HG03342 (cell line): ENCODE measurements around the gene HNRNPU.

Experiments used
- ATAC-seq: cut with Tn5 transposase; IDR thresholded peaks from one replicate; pipeline ENCODE4 v1.9.1; 2021; ENCODE audit warnings: mild to moderate bottlenecking, moderate library complexity; ENCODE audit not compliant: unreplicated experiment

The HNRNPU gene

DNA sequence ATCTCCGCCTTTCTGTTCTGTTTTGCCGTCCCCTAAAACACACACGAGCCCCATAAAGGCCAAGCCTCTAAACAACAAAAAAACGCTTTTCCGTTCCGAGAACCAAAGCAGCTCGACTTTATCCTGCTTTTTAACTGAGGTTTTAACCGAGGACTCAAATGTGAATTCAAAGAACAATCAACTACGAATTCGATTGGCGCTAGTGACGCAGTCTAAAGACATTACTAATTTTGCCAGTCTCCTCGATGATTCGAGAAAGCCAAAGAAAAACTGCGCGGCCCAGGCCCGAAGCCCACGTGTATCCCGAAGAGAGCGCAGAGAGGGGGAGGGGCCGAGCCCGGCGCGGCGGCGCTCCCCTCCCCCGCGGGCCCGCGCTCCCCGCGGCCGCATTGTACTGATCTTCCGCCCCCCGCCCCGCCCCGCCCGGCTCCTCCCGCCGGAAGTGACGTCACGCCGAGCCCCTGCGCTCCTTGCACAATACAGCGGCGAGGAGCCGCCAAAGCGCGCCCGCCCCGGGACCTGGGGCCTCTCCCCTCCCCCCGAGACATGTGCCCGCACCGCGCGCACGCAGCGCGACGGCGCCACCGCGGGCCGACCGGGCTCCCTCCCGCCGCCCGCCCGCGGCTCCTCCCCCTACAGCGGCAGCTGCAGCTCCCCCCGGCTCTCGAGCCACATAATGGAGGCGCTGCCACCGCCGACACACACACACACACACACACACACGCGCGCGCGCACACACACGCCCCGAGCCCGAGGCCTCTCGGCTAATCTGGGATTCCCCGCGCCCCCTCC lies 1.4 kb downstream of the HNRNPU start:
- peak; percentile 54 for ATAC-seq

DNA sequence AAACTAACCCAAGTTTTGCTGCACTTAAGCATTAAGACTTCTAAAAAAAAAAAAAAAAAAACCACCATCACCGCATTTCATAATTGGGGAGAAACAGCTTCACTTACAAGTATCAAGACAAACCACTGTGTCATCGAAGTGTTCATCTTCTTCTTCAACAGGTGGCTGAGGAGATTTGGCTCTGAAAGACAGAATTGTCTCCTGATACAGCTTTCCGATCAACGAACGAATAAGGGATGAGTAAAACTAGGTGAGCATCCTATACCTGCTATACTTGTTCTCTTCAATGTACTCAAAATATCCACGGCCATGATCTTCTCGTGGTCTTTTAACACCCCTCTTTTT lies 2.0 kb downstream of the HNRNPU start:
- no peak for ATAC-seq

DNA sequence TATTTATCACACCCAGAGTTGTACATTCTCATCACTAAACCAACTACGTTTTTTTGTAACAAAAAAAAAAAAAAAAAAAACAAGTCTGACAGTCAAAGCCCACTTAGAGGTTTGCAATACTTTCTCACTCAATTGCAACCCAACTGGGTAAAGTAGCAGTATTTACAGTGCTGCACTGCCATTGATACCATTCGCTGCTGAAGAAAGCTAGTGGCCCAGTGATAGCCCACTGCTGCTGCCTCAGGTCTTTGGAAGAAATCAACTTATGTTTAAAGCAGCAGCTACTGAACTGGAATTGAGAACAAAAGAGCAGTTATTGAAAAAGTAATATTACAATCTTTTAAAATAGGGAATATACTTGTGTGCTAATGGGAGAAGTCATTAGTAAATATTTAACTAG lies 2.7 kb downstream of the HNRNPU start:
- ATAC-seq = no peak

DNA sequence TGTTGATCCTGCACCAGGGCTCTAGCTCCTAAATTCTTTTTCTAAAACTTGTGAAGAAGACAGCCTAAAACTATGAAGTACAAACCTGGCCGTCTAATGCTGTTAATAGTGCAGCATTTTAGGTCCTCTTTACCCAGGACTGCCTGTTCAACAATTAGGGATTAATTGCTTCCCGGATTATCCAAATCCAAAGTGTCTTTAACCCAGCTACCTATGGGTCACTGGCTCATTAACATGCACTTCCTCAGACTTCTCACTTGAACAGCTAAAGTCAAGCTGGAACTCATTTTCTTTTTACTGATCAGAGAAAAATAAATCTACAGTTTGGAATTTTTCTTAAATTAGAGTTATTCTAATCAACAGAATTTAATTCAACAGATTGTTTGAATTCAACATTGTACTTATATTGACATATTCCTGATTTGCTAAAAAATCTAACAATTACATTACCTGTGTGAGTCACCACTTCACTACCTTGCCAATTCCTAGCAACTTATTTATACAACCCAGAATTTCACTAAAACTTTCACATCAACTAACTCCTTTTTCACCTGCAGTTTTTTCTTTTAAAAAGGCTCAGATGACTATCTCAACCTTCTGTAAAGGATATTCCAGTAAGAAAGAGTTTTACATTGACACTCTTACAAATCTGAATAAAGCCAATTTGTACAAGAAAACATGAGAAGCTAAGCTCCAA lies 3.3 kb downstream of the HNRNPU start:
- no peak for ATAC-seq

DNA sequence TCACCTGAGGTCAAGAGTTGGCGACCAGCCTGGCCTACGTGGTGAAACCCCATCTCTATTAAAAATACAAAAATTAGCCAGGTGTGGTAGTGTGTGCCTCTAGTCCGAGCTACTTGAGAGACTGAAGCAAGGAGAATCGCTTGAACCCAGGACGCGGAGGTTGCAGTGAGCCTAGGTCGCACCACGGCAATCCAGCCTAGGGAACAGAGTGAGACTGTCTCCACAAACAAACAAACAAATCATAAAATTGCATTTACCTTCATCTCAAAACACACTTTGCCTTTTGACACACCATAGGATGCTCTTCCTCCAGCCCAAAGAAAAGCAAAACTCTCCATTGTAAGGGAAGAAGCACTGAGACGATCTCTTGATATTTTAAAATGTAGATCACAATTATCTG lies 4.3 kb downstream of the HNRNPU start:
- ATAC-seq = no peak

DNA sequence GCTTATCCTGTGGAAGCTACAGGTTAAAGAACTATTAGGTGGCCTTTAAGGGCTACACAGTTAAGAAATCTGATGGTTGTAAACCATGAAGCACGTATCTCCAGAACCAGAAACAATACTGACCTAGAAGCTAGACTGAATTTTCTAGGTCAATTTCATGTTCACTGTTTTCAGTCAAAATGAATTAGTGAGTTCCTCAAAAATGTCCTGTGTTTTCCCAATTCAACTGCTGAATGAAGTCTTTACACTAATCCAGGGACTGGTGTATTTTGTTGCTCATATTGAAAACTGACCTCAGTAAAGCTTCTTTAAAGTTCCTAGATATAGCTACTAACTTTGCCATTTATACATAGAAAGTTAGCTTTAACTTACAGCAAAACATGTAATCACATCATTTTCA lies 6.0 kb downstream of the HNRNPU start:
- no peak for ATAC-seq

DNA sequence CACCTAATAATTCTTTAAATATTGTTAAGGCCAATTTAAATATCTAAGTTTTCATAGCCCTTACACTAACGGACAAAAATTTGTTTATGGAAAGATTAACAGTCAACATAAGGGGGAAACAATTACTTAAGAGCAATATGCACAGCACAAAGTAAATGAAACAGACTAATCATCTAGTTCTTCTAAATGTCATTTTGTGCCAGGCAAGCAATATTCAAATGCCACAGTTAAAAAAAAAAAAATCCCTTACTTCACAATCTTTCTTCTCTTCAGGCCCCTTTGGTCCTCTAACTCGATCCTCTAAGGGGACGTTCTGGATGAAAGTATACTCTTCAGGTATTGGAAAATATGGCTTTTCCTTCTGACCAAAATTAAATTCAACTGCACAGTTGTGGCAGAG lies 6.6 kb downstream of the HNRNPU start:
- ATAC-seq = no peak

DNA sequence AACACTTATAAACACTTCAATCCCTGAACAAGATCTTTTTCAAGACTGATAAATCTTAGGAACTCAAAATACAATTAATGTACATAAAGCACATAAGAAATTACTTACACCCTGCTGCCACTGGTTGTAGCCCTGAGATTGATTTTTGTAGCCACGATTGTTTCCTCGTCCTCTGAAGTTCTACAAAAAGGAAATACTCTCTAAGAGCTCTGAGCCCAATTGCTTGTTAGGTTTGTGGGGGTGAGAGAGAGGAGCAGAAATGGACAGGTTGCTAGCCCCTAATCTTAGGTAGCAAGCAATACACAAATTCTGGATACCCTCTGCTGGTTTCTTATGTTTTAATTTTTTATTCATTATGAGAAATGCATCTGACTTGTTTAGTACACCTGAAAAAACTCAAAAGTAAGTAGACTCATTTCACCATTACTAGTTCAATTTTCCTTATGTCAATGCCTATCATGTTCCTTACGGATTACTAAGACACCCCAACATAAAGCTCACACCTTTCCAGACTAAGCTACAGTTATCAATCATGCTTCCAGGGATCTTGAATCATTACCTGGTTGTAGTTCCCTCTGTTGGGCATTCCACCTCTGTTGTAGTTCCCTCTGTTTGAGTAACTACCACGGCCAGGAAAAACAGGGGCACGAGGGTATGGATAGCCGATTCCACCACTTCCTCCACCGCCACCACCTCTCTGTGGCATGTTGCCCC lies 9.3 kb downstream of the HNRNPU start:
- no peak for ATAC-seq

DNA sequence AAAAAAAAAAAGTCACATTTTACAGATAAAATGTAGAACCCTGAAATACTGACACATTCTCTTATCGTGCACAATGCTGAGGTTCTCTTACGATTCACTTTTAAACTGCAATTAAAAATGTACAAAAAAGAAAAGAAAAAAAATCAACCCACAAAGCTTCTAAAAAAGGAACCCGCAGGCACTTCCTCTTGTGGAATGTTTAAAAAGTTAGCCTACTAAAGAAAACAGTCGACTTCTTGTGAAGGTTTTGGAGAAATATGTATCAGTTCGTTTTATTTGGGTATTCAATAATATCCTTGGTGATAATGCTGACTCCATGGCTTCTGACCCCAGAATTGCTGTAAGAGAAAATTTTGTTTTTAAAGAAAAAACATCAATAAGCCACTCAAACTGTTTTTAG lies 10.2 kb downstream of the HNRNPU start:
- no peak for ATAC-seq

DNA sequence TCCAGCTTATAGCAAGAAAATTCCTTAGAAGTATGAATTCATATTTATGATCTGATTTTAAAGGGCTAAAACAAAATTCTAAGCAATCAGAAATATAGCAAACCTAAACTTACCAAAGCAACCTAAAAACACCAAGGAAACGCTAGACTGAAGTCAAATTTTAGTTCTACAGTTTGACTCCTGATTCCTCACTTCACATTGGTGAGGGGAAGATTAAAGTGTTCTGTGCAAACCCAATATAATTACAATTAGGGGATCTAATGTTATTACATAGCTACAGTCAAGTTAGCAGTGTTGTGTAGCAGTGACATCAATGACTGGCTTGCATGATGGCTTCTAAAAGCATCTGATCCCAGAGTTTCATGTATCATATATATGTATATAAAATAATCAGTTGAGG lies 11.6 kb downstream of the HNRNPU start:
- no peak for ATAC-seq

DNA sequence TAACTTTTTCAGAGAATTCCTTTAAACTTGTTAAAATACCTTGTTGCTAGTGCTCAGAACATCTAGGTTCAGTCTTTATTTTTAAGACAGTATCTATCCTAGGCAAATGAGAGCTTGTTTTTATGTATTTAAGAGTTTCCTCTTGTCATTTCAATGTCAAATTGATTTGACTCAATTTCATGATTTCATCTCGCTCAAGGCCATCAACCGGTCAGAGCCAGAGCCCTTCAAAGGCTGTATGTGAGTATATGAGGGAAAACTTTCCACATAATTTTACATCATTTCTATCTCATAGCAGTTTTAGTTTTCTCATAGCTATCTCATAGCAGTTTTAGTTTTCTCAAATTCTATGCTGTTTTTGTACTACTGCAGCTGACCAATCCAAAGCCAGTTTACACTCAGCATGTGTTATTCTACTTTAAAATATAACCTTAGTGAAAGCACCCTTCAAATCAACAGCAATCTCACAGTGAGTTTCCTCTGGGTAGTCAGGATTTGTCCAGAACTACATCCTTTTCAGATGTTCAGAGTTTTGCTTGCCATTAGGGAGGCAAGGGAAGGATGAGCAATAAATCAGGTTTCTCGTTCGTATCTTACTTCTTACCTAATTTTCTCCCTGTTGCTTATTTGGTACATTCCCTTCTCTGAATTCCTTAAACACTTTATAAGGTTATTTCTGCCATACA lies 12.7 kb downstream of the HNRNPU start:
- no peak for ATAC-seq

DNA sequence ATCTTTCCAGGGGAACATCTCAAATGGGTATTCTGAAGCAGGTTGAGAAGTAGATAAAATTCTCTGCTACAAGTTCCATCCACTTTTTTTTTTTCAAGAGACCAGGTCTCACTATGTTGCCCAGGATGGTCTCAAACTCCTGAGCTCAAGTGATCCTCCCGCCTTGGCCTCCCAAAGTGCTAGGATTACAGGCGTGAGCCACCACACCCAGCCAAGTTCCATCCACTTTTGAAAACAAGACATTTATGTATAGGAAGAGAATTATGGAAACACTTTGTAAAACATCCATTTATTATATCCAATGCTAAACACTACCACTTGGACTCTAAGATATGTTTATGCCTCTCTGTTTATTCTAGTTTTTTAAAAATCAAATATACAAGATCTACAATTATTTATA lies 13.4 kb downstream of the HNRNPU start:
- no peak for ATAC-seq

DNA sequence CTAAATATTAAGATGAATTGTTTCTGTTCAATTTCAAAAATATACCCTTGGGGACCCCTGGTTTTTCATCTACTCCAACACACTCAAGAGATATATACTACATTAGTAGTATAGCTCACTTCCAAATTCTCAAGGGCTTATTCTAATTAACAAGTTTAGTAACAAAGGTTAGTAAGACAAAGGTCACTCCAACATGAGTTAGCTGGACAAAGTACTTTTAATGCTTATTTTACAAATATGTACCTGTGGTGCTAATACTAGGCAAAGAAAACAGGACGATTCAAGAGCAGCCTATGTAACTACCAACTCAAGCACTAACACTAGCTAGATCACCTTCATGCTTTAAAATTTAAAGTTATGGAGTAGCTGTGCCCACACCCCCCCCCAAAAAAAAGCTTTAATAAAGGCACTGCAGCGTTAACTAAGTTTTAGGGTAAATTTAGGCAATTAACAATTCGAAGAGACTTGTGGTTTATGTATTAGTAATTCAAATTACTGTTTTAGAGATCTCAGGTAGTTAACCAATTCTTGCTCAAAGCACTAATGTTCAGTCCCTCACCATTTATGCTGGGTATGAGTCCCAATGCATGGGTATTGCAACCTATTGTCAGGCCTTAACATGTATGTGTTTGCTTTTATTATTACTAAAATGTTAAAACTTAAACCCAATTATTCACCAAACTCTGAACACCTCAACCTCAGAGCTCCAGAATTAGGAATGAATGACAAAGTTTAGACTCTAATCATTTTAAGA lies 14.1 kb downstream of the HNRNPU start:
- no peak for ATAC-seq

DNA sequence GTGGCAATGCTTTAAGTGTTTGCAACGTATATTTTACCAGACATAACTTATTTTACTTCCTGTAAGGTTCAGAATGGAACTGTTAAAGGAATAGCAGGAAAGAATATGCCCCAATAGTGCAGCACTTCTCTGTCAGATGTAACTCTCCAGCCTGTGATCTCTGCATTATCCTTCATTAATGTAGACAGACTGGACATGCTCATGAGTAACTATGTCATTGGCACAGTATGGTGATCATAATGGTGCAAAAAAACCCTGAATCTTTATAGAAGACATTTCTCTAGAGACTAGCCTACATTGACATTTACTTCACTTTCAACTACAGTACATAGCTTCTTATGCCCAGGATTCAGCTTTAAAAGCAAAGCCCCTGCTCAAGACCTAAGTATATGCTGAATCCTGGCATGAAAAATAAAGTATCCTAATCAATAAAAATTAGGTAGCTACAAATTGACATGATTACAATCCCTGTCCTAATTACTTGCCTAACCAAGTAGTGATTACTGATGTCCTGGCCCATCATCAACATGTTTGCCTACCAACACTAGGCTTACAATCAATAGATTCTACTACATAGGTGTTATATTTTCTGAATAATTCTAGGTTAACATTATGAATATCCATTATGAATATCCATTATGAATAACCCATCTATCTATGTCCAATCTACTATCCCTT lies 15.0 kb downstream of the HNRNPU start:
- ATAC-seq = no peak

DNA sequence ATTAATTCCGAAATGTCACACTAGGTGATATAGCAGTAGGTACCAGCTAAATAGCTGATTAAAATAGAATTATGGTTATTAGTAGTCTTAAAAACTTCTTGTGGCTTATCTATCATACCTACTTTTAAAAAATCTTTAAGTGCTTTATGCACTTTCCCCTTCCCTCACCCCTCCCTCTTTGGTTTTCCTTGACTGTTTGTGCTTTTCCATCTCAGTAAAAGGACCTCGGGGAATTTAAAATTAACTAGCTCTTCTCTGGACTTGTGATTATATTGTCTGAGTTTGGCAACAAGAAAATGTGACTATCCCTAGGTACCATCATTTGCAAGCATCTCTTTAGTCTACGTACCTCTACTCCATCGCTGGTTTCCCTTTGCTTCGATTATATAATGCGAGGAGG lies 17.7 kb downstream of the HNRNPU start:
- ATAC-seq = no peak

DNA sequence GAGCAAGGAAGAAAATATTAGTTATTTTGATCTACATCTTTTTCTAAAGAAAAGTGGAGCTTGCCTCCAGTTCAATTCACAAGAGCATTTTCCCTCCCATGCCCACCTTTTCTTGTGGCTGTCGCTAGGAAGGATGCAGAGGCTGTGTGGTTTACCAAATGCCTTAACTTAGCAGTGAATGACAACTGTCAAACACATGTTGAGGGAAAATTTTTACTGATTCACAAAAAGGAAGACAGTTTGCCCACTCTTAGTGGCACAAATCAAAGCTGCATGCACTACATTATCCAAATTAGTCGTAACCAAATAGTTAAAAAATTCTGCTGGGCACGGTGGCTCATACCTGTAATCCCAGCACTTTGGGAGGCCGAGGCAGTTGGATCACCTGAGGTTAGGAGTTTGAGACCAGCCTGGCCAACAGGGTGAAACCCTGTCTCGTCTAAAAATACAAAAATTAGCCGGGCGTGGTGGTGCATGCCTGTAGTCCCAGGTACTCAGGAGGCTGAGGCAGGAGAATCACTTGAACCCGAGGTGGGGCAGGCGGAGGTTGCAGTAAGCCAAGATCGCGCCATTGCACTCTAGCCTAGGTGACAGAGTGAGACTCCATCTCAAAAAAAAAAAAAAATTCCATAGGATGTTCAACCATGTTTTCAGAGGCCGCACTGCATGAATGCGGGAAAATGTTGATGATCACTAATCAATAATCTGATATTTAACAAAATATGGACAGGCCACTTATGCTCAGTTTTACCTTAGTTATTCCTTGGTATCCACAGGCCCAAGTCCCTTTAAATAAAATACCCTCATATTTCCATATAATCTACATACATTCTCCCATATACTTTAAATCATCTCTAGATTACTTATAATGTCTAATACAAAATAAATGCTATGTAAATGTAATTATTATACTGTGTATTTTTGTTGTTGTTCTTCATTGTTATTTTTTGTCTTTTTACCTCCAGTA lies 19.9 kb downstream of the HNRNPU start:
- no peak for ATAC-seq

DNA sequence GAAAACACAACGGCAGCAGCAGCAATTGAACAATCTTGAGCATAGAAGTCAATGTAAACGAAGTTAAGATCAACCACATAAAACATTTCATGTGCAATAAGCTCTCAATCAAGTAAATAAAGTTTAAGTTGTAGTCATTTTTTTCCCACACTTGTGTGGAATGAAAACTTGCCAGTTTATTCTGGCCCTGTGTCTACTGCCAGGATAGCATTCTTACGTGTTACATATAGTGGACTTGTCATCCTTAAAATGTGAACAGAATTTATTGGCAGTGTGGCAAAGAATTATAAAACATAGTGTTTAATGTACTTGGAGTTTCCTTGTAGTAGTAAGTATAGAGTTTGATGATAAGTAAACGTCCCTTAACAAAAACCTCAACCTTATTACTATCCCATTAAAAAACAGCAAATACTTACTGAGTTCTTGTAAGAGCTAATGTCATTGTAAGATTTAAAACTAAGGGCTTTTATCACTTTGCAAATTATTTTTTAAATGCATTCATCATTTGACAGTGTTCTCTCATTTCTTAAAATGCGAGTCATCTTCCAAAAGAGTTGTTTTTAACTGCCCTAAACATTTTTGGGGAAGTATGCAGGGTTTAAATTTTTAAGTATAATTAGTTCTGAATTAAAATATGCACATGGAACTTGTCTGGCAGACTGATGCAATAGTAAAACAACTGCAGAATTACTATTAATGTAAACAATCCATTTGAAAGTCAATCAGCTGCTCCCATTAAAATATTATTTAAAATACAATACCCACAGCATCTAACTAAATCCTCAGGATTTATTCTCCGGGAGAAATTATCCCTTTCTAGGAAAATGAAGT lies 21.0 kb downstream of the HNRNPU start:
- ATAC-seq = no peak

DNA sequence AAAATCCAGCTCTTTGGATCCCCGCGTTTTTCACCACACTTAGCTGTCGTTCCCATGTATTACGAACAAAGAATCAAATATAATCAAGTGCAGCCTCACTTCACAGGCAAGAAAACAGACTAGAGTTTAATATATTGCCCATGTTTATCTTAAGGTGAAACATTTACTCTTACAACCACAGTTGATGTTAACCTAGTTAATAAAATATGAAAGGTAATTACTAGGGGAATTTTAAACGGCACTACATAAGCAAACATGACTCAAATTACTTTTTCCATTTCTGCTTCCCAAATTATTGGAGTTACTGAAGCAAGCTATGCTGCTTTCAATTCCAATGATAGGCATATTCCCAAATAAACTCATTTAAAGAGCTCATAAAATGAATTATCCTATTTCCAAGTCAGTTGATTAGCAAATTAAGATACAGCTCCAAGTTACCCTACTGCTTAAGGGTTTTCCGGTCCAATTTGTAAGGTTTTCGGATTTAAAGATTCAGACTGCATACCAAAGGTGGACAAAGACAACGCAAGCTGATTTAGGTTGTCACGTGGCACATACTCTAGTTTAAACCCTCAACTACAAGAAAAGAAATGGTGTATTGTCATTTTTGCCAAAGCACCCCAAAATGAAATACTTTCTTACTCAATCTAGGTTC lies 22.9 kb downstream of the HNRNPU start:
- ATAC-seq = no peak
